OCI-LY7 (cell line): ENCODE data around the gene TP53BP1. TPM values are rescaled to one million over a fixed set of nuclear protein-coding genes. Genes with fewer than 3 reads are reported as not detected.

Experiments used
- BruUV-seq: library from RNA; stranded (reverse); fragments of 400-500 nt; replicated peaks from 2 replicates; lab custom pipeline; 2021; lab: Mats Ljungman, UMichigan
- CTCF ChIA-PET: fragments of 300-600 bp; sonication (Branson Sonifier 250); formaldehyde crosslinking; loops from one replicate; lab custom pipeline; 2022; ENCODE audit warnings: antibody characterized with exemption; ENCODE audit not compliant: unreplicated experiment; lab: Charles Lee
- POLR2A ChIA-PET: fragments of 300-600 bp; sonication (Branson Sonifier 250); formaldehyde crosslinking; loops from one replicate; lab custom pipeline; 2022; ENCODE audit warnings: antibody characterized with exemption; lab: Charles Lee
- DNase-seq: peaks from one replicate; pipeline ENCODE4 v3.0.0-alpha.2; 2015; ENCODE audit warnings: low spot score
- H2AFZ ChIP-seq: fragments of 200-600 bp; sonication (generic), shearing (Covaris generic); 2 replicates; pipeline ENCODE4 v1.6.1; 2014; ENCODE audit warnings: mild to moderate bottlenecking, antibody characterized with exemption, low read length, moderate library complexity
- H3K27ac ChIP-seq: fragments of 200-600 bp; sonication (generic); 2 replicates; pipeline ENCODE4 v1.5.1; 2014; ENCODE audit warnings: mixed run types, low read depth, mild to moderate bottlenecking, moderate library complexity, low read length, inconsistent platforms; ENCODE audit not compliant: poor library complexity, severe bottlenecking
- H3K36me3 ChIP-seq: fragments of 200-600 bp; sonication (generic); 2 replicates; pipeline ENCODE4 v1.6.1; 2014; ENCODE audit warnings: mild to moderate bottlenecking, antibody characterized with exemption, low read length, moderate library complexity, mixed read lengths; ENCODE audit not compliant: insufficient read depth
- H3K4me1 ChIP-seq: fragments of 200-600 bp; sonication (generic); 2 replicates; pipeline ENCODE4 v1.5.1; 2014; ENCODE audit warnings: mild to moderate bottlenecking, low read length; ENCODE audit not compliant: insufficient read depth, poor library complexity, severe bottlenecking
- H3K4me2 ChIP-seq: fragments of 200-600 bp; sonication (generic); 2 replicates; pipeline ENCODE4 v1.6.1; 2014; ENCODE audit warnings: mild to moderate bottlenecking, low read length
- H3K4me3 ChIP-seq: fragments of 200-600 bp; sonication (generic); 2 replicates; pipeline ENCODE4 v1.5.1; 2014; ENCODE audit warnings: mild to moderate bottlenecking, low read depth, low read length; ENCODE audit not compliant: poor library complexity, severe bottlenecking
- H3K79me2 ChIP-seq: fragments of 200-600 bp; sonication (generic); 2 replicates; pipeline ENCODE4 v1.6.1; 2016; ENCODE audit warnings: low read depth, mild to moderate bottlenecking, low read length, moderate library complexity, mixed read lengths; ENCODE audit not compliant: insufficient read depth
- H3K9me2 ChIP-seq: fragments of 200-600 bp; sonication (generic); 2 replicates; pipeline ENCODE4 v1.6.1; 2016; ENCODE audit warnings: mild to moderate bottlenecking, low read length, mixed read lengths; ENCODE audit not compliant: insufficient read depth
- H3K9me3 ChIP-seq: fragments of 200-600 bp; sonication (generic); 2 replicates; pipeline ENCODE4 v1.6.1; 2014; ENCODE audit warnings: mild to moderate bottlenecking, mixed run types, low read length, mixed read lengths
- H4K20me1 ChIP-seq: fragments of 200-600 bp; sonication (generic); 2 replicates; pipeline ENCODE4 v1.6.1; 2014; ENCODE audit warnings: mild to moderate bottlenecking, antibody characterized with exemption, low read length, moderate library complexity, mixed read lengths; ENCODE audit not compliant: insufficient read depth
- EZH2phosphoT487 ChIP-seq: fragments of 200-600 bp; sonication (generic); IDR thresholded peaks from 2 replicates; pipeline ENCODE4 v1.6.1; 2018; ENCODE audit warnings: low read depth, borderline replicate concordance, mild to moderate bottlenecking, mixed run types, antibody characterized with exemption, low read length, moderate library complexity, mixed read lengths
- intact Hi-C: fragments of 100-400 bp; cut with micrococcal nuclease; formaldehyde crosslinking; loops from one replicate; pipeline ENCODE4 v1.10.0; 2022; ENCODE audit not compliant: unreplicated experiment
- total RNA-seq, 2 experiments: library from RNA; depleted of rRNA in 1 of 2; stranded (reverse); fragments of >200 nt in 1 of 2; shearing (Covaris generic) in 1 of 2; gene quantifications; 2 replicates each; pipeline ENCODE4 v1.2.3, GENCODE V29; 2014 to 2022
- TF ChIP-seq, protein P1 (sequence below): fragments of 200-600 bp; sonication (generic); conservative IDR thresholded peaks from 2 replicates; pipeline ENCODE4 v1.5.1; 2014; ENCODE audit warnings: mild to moderate bottlenecking, antibody characterized with exemption, low read length, moderate library complexity, mixed read lengths

TP53BP1 gene
- total RNA-seq, 2 experiments from 2014 or later = 51.8 to 69.3 TPM

DNA sequence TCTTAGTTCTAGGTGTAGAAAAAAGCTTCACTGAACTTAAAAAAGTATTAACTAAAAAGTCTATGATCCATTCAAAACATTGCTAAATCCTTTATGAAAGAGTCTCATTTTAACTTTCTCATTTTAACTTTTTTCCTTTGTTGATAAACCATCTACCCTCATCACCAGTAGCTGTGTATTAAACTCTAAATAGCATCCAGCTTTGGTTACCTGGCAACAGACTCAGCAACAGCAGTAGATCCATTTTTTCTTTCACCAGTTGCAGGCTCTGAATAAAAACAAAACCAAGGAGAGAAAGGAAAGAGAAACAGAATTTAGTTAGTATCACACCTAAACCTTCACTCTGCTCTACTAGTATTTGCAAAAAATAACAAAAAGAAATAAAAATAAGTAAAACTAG lies 51.6 kb downstream of the TP53BP1 start:
- DNase-seq = no peak
- no peak overlapping the region for H2AFZ ChIP-seq
- ChIA-PET POLR2A (interaction anchor here (0.6 to 1.4 kb wide), 3 partner anchors 13 to 101 kb away, joined by 3 read pairs; no protein-coding TSS in a partner anchor), CTCF (no interaction called here)
- BruUV-seq = no TSS peak
- no peak overlapping the region for H3K27ac ChIP-seq
- H3K9me3 ChIP-seq = no peaks in the 10 kb centered on the region
- intact Hi-C loops = no loop called here
- H3K9me2 ChIP-seq = no peaks in the 10 kb centered on the region
- H3K4me3 ChIP-seq = no peak overlapping the region
- peaks cover 77% of the 10 kb centered on the region for H3K36me3 ChIP-seq
- no peak for TF ChIP-seq EZH2phosphoT487
- TF ChIP-seq, protein P1, sequence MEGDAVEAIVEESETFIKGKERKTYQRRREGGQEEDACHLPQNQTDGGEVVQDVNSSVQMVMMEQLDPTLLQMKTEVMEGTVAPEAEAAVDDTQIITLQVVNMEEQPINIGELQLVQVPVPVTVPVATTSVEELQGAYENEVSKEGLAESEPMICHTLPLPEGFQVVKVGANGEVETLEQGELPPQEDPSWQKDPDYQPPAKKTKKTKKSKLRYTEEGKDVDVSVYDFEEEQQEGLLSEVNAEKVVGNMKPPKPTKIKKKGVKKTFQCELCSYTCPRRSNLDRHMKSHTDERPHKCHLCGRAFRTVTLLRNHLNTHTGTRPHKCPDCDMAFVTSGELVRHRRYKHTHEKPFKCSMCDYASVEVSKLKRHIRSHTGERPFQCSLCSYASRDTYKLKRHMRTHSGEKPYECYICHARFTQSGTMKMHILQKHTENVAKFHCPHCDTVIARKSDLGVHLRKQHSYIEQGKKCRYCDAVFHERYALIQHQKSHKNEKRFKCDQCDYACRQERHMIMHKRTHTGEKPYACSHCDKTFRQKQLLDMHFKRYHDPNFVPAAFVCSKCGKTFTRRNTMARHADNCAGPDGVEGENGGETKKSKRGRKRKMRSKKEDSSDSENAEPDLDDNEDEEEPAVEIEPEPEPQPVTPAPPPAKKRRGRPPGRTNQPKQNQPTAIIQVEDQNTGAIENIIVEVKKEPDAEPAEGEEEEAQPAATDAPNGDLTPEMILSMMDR = no peak
- H4K20me1 ChIP-seq = no peaks in the 10 kb centered on the region
- H3K4me2 ChIP-seq = no peak overlapping the region
- H3K4me1 ChIP-seq = no peaks in the 10 kb centered on the region
- no peaks in the 10 kb centered on the region for H3K79me2 ChIP-seq

GRCh38 chr15:43440721-43441281 lies 52.2 kb downstream of the TP53BP1 start:
- no peaks in the 10 kb centered on the region for H4K20me1 ChIP-seq
- no peaks in the 10 kb centered on the region for H3K4me1 ChIP-seq
- peaks cover 75% of the 10 kb centered on the region for H3K36me3 ChIP-seq
- no peak overlapping the region for H3K4me2 ChIP-seq
- no peaks in the 10 kb centered on the region for H3K9me3 ChIP-seq
- TF ChIP-seq EZH2phosphoT487 = no peak
- TF ChIP-seq, protein P1 = peak; percentile 54
- BruUV-seq = no TSS peak
- ChIA-PET POLR2A (interaction anchor here (0.6 to 1.4 kb wide), 2 partner anchors 14 to 27 kb away, joined by 3 read pairs; no protein-coding TSS in a partner anchor), CTCF (no interaction called here)
- intact Hi-C loops = no loop called here
- H3K4me3 ChIP-seq = no peak overlapping the region
- no peak overlapping the region for H3K27ac ChIP-seq
- peak; percentile 40 for DNase-seq
- no peaks in the 10 kb centered on the region for H3K9me2 ChIP-seq
- H2AFZ ChIP-seq = no peak overlapping the region
- H3K79me2 ChIP-seq = no peaks in the 10 kb centered on the region

DNA sequence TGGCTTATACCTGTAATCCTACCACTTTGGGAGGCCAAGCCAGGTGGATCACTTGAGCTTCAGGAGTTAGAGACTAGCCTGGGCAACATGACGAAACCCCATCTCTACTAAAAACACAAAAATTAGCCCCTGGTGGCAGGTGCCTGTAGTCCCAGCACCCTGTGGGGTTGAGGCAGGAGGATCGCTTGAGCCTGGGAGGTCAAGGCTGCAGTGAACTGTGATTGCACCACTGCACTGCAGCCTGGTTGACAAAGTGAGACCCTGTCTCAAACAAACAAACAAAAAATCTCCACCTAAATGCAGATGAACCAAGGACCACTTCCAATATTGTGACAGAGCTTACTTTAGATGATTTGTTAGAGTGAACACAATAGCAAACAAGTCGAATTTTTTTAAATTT lies 53.7 kb downstream of the TP53BP1 start:
- intact Hi-C loops = no loop called here
- Histone ChIP-seq H3K36me3 (peaks cover 73% of the 10 kb centered on the region), H3K4me1 (no peaks in the 10 kb centered on the region), H3K79me2 (no peaks in the 10 kb centered on the region), H4K20me1 (no peaks in the 10 kb centered on the region), H3K9me2 (no peaks in the 10 kb centered on the region), H3K9me3 (no peaks in the 10 kb centered on the region), H3K27ac (no peak overlapping the region), H2AFZ (no peak overlapping the region), H3K4me2 (no peak overlapping the region), H3K4me3 (no peak overlapping the region)
- no peak for DNase-seq
- ChIA-PET CTCF (no interaction called here), POLR2A (interaction anchor here (0.9 kb wide), 1 partner anchor 16 kb away, joined by 4 read pairs; no protein-coding TSS in a partner anchor)
- TF ChIP-seq, protein P1 = no peak
- no peak for TF ChIP-seq EZH2phosphoT487
- TSS peak; percentile 22 for BruUV-seq
